LNCaP clone FGC (cell line): ENCODE measurements around the gene IL13RA2.

Experiments used
- DNase-seq: peaks from one replicate; pipeline ENCODE4 v3.0.0-alpha.2; 2011; ENCODE audit warnings: low read depth
- H3K4me3 ChIP-seq: 2 replicates; pipeline ENCODE4 v1.5.1; 2011; ENCODE audit warnings: mild to moderate bottlenecking, low read depth, low read length, control low read depth
- CTCF ChIP-seq: IDR thresholded peaks from 2 replicates; pipeline ENCODE4 v1.5.1; 2012; ENCODE audit warnings: mild to moderate bottlenecking; ENCODE audit not compliant: control insufficient read depth, insufficient read depth; ENCODE audit errors: extremely low read depth

Gene IL13RA2

DNA sequence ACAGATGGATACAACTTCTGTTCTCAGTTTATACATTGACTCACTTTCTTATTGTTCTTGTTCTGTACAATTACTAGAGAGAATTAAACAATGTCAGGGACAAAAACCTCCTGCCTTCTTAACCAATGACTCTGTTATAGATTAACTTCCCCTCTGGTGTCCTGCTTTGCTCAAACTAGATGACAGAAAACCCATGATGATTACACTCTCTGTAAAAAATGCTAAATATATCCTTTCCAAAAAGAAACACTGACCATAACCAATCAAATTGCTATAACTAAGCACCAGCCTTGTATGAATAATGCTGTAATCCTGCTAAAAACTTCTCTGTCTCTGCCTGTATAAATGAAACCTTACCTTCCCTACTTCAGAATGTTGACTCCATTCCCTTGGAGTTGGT lies 29.8 kb upstream of the IL13RA2 start:
- H3K4me3 ChIP-seq, result no peak overlapping the region
- DNase-seq, result no peak

DNA sequence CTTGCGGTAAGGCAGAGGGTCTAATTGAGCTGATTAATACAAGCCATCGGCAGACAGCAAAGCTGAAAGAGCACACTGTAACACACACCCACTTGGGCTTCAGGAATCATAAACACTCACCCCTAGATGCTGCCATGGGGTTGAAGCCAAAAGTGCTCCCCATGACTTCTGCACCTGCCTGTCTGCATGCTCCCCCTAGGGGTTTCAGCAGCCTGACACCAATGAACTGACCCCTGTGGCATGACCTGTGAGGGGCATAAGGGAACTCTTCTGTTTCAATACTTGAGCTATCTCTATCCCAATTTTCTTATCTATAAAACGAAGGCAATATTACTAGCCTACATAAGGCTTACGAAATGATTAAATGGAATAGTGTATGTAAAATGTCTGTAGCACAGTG lies 23.0 kb upstream of the IL13RA2 start:
- no peak for DNase-seq
- no peak overlapping the region for H3K4me3 ChIP-seq
- TF ChIP-seq CTCF, result no peak

More for the DNA sequence above, 29.8 kb upstream of the IL13RA2 start:
- no peak for TF ChIP-seq CTCF

GRCh38 chrX:115038406-115038805 lies 21.0 kb upstream of the IL13RA2 start:
- TF ChIP-seq CTCF, result no peak
- H3K4me3 ChIP-seq, result no peak overlapping the region
- DNase-seq, result no peak

- H3K4me3 ChIP-seq, result no peak overlapping the region
- DNase-seq, result no peak
- no peak for TF ChIP-seq CTCF
These were observed 18.6 kb upstream of the IL13RA2 start for GRCh38 chrX:115036029-115036428.

DNA sequence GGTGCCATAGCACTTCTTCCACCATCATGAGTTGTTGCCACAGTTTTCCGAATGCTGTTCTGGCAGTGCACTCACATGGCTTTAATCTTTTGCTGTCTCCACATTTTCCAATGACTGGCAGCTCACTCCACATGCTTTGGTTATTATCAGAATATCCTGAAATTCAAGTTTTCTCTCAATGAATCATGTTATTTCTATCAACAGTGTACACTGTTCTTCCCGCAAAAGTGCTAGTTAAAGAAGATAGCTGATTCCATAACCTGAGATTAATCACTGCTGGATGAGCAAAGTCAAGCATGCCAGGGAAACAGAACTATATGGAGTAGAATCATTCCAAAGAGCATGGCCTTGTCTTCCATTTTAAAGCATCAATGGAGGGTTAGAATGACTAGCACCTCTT lies 14.6 kb upstream of the IL13RA2 start:
- H3K4me3 ChIP-seq, result no peak overlapping the region
- TF ChIP-seq CTCF, result no peak
- no peak for DNase-seq

DNA sequence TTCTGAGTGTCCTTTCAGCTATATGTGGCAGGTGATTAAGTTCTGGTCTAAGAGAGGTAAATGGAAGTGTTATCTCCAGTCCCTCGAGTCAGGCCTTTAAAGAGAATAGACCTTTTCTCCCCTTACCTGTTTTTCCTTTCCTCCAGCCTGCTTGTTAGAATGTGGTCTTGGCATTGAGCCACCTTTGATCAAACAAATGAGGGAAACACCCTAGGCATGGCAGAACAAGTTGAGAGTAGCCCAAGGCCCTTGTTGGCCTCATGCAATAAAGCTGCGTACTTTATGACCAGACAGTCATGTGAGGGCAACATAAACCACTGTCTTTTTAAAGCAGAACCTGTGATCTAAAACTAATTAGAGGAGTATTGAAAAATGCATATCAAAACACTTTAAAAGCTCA lies 13.2 kb upstream of the IL13RA2 start:
- DNase-seq, result peak; percentile 76
- TF ChIP-seq CTCF, result no peak
- H3K4me3 ChIP-seq, result no peak overlapping the region

DNA sequence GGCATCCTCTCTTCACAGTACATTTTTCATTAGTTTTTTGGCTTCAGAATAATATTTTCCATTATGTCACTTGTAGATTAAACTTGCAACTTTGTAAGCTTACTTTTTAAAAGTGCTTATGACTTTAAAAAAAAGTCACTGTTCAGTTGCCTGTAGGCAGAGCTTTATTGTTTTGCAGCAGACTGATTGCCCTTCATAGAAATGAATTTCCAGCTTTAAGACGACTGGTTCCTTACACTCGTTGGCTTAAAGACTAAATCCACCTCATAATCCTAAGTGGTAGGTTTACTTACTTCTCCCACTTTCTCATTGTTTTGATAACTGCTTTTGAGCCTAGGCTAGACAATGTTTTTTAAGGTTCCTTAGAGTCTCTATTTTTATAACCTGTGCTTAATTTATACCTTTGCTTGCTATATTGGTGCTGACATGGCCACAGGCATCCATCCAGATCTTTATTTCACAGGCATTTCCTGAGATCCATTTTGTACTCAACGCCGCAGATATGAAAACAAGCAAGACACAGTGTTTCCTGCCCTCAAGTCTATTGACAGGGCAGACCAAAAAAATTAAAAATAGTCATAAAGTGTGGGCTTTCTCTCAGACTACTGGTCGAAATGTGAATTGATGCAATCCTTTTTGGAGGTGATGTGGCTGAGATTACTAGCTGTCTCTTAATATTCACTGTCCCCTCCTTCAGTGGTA lies 12.6 kb upstream of the IL13RA2 start:
- DNase-seq, result no peak
- no peak overlapping the region for H3K4me3 ChIP-seq
- no peak for TF ChIP-seq CTCF
